ENCODE measurements around the gene PLCL1. TPM values are rescaled to one million over a fixed set of nuclear protein-coding genes. Genes with fewer than 3 reads are reported as not detected.

The PLCL1 gene
- total and polyA plus RNA-seq, 8 donors = 0.38 to 1.5 (median 0.73) TPM

- no peak for ATAC-seq
- no peak for DNase-seq
- 92 to 94% methylated on average over 1 of the region's 1 CpG for WGBS, 2 donors
These were observed 72.6 kb downstream of the PLCL1 start for GRCh38 chr2:197877038-197877437.

GRCh38 chr2:197878792-197879191, 74.4 kb downstream of the PLCL1 start:
- Histone ChIP-seq H3K36me3 (no peaks in the 10 kb centered on the region), H3K4me3 (no peak overlapping the region), H3K27ac (no peak overlapping the region), H3K4me1 (peaks cover 0 to 29% (median 0%) of the 10 kb centered on the region in 3 donors), H3K9me3 (no peaks in the 10 kb centered on the region), H3K27me3 (no peaks in the 10 kb centered on the region)
- WGBS, 2 donors = 70 to 77% methylated on average over 1 of the region's 1 CpG
- DNase-seq (no peak), FAIRE-seq (no peak), ATAC-seq (peak in 2 of 4 donors; percentile 50 to 58)
- intact Hi-C loops (cut with DNase I) = no loop called here
- no peak for TF ChIP-seq CTCF (IDR thresholded peaks at IDR 0.05)

More at GRCh38 chr2:197877038-197877437, 72.6 kb downstream of the PLCL1 start:
- no peak for FAIRE-seq
- no peak overlapping the region for H3K27ac ChIP-seq
- H3K27me3 ChIP-seq = no peaks in the 10 kb centered on the region
- H3K4me3 ChIP-seq = no peak overlapping the region
- H3K4me1 ChIP-seq = peaks cover 1 to 32% (median 3%) of the 10 kb centered on the region in 3 donors
- intact Hi-C loops (cut with DNase I) = no loop called here
- H3K9me3 ChIP-seq = no peaks in the 10 kb centered on the region
- no peak for TF ChIP-seq CTCF (IDR thresholded peaks at IDR 0.05)
- H3K36me3 ChIP-seq = no peaks in the 10 kb centered on the region

GRCh38 chr2:197879812-197880408, 75.5 kb downstream of the PLCL1 start:
- H3K36me3 ChIP-seq = no peaks in the 10 kb centered on the region
- DNase-seq (no peak), FAIRE-seq (no peak), ATAC-seq (no peak)
- H3K4me3 ChIP-seq = no peak overlapping the region
- intact Hi-C loops (cut with DNase I) = no loop called here
- no peaks in the 10 kb centered on the region for H3K9me3 ChIP-seq
- H3K4me1 ChIP-seq = peaks cover 0 to 29% (median 0%) of the 10 kb centered on the region in 3 donors
- no peak overlapping the region for H3K27ac ChIP-seq
- H3K27me3 ChIP-seq = no peaks in the 10 kb centered on the region
- WGBS, 2 donors = 68 to 71% methylated on average over 3 of the region's 3 CpGs
- no peak for TF ChIP-seq CTCF (IDR thresholded peaks at IDR 0.05)

- H3K9me3 ChIP-seq = no peaks in the 10 kb centered on the region
- TF ChIP-seq CTCF (IDR thresholded peaks at IDR 0.05) = no peak
- no peak overlapping the region for H3K4me3 ChIP-seq
- FAIRE-seq (no peak), DNase-seq (no peak), ATAC-seq (no peak)
- WGBS, 2 donors = 66 to 75% methylated on average over 3 of the region's 3 CpGs
- no peaks in the 10 kb centered on the region for H3K36me3 ChIP-seq
- no peaks in the 10 kb centered on the region for H3K27me3 ChIP-seq
- intact Hi-C loops (cut with DNase I) = no loop called here
- no peak overlapping the region for H3K27ac ChIP-seq
- H3K4me1 ChIP-seq = peaks cover 0 to 14% (median 0%) of the 10 kb centered on the region in 3 donors
These were observed 79.1 kb downstream of the PLCL1 start for GRCh38 chr2:197883354-197884032.

- Histone ChIP-seq H3K4me3 (no peak overlapping the region), H3K27me3 (no peaks in the 10 kb centered on the region), H3K4me1 (peaks cover 0 to 7% (median 0%) of the 10 kb centered on the region in 3 donors), H3K9me3 (no peaks in the 10 kb centered on the region), H3K36me3 (no peaks in the 10 kb centered on the region), H3K27ac (no peak overlapping the region)
- no peak for ATAC-seq
- no peak for TF ChIP-seq CTCF (IDR thresholded peaks at IDR 0.05)
- intact Hi-C loops (cut with DNase I) = no loop called here
- WGBS, 2 donors = 70% methylated on average over 3 of the region's 3 CpGs
- DNase-seq = no peak
- no peak for FAIRE-seq
These were observed 79.9 kb downstream of the PLCL1 start for GRCh38 chr2:197884252-197884651.
